Caco-2 (cell line): Measurements from ENCODE around the gene DUOX1. TPM values are rescaled to one million over a fixed set of nuclear protein-coding genes. Genes with fewer than 3 reads are reported as not detected.

ENCODE experiments used
- BruUV-seq: library from RNA; stranded (reverse); fragments of 400-500 nt; replicated peaks from 2 replicates; lab custom pipeline; 2021; lab: Mats Ljungman, UMichigan
- CTCF ChIA-PET: fragments of 300-600 bp; sonication (Branson Sonifier 250); formaldehyde crosslinking; loops from one replicate; lab custom pipeline; 2022; ENCODE audit warnings: antibody characterized with exemption; lab: Charles Lee
- POLR2A ChIA-PET: fragments of 300-600 bp; sonication (Branson Sonifier 250); formaldehyde crosslinking; loops from one replicate; lab custom pipeline; 2022; ENCODE audit warnings: antibody characterized with exemption; lab: Charles Lee
- DNase-seq, 2 experiments: peaks; one replicate each; pipeline versions ENCODE4 v3.0.0 to v3.0.0-alpha.2; 2020 to 2022
- H3K27me3 ChIP-seq: replicated peaks from 2 replicates; pipeline ENCODE4 v1.6.0; 2011; ENCODE audit warnings: low read length; ENCODE audit not compliant: control insufficient read depth, insufficient read depth
- H3K36me3 ChIP-seq: 2 replicates; pipeline ENCODE4 v1.5.1; 2011; ENCODE audit warnings: low read length; ENCODE audit not compliant: control insufficient read depth, insufficient read depth
- H3K4me1 ChIP-seq: fragments of 250-450 bp; sonication (Bioruptor Pico); 2 replicates; pipeline ENCODE4 v1.5.1; 2020; ENCODE audit warnings: mild to moderate bottlenecking
- H3K4me3 ChIP-seq: 2 replicates; pipeline ENCODE4 v1.5.1; 2011; ENCODE audit warnings: low read depth, mild to moderate bottlenecking, control low read depth, low read length
- H3K9me3 ChIP-seq: fragments of 250-450 bp; sonication (Bioruptor Pico); 2 replicates; pipeline ENCODE4 v1.5.1; 2020; ENCODE audit warnings: mild to moderate bottlenecking, moderate library complexity
- H3K27ac Mint-ChIP-seq: one replicate; pipeline ENCODE4 v1.8.0; 2022; ENCODE audit warnings: mixed read lengths; ENCODE audit not compliant: unreplicated experiment
- H3K27me3 Mint-ChIP-seq: one replicate; pipeline ENCODE4 v1.8.0; 2022; ENCODE audit warnings: mixed read lengths; ENCODE audit not compliant: insufficient read depth, unreplicated experiment
- H3K36me3 Mint-ChIP-seq: one replicate; pipeline ENCODE4 v1.8.0; 2022; ENCODE audit warnings: mild to moderate bottlenecking, mixed read lengths; ENCODE audit not compliant: insufficient read depth, unreplicated experiment
- H3K4me1 Mint-ChIP-seq: one replicate; pipeline ENCODE4 v1.8.0; 2022; ENCODE audit warnings: low read depth, mixed read lengths; ENCODE audit not compliant: unreplicated experiment
- H3K4me3 Mint-ChIP-seq: one replicate; pipeline ENCODE4 v1.8.0; 2022; ENCODE audit warnings: mild to moderate bottlenecking, moderate library complexity, mixed read lengths; ENCODE audit not compliant: unreplicated experiment
- H3K9me3 Mint-ChIP-seq: one replicate; pipeline ENCODE4 v1.8.0; 2022; ENCODE audit warnings: mixed read lengths; ENCODE audit not compliant: unreplicated experiment
- intact Hi-C: fragments of 100-400 bp; cut with micrococcal nuclease; formaldehyde crosslinking; loops from one replicate; pipeline ENCODE4 v1.10.0; 2022; ENCODE audit not compliant: unreplicated experiment
- total RNA-seq: library from RNA; stranded (reverse); gene quantifications from 2 replicates; pipeline ENCODE4 v1.2.3, GENCODE V29; 2022
- TF ChIP-seq, protein P1 (sequence below), 2 experiments: fragments of 200-600 bp in 1 of 2; IDR thresholded peaks; 1 replicate in 1 of 2; 2 replicates in 1 of 2; pipeline versions ENCODE4 v1.5.1 to v1.8.0; 2011 to 2022; ENCODE audit warnings: antibody characterized with exemption in 1 of 2, control low read depth in 1 of 2, inconsistent platforms in 1 of 2, low read depth in 1 of 2, low read length in 1 of 2, mild to moderate bottlenecking in 1 of 2, moderate library complexity in 1 of 2; ENCODE audit not compliant: insufficient read depth in 1 of 2, severe bottlenecking in 1 of 2, unreplicated experiment in 1 of 2

Gene DUOX1
- total RNA-seq, 1 experiment from 2014 or later, result 0.14 TPM

DNA sequence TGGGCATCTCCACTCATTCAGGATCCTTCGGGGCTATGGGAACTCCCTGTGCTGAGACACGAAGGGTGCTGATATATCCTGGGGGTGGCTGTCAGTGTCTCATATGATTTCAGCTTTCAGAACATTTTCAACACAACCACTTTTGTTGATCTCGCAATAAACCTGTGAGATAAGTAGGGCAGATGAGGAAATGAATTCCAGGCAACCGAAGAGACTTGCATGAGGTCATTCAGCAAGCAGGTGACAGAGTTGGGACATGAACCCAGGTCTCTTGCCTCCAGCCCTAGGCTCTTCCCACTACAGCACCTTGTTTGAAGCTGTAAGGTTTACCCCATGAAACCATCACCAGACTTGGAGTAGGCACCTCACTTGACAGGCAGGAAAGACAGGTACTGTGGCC, 16.6 kb downstream of the DUOX1 start:
- H3K36me3 ChIP-seq, result no peaks in the 10 kb centered on the region
- H3K9me3 ChIP-seq, result no peaks in the 10 kb centered on the region
- no peak for DNase-seq
- no peak overlapping the region for H3K4me3 ChIP-seq
- H3K4me1 ChIP-seq, result peaks cover 5% of the 10 kb centered on the region; the same call in 1 of the 2 replicates
- POLR2A ChIA-PET, result interaction anchor here (1.0 kb wide), 1 partner anchor 28 kb away, joined by 4 read pairs; no protein-coding TSS in a partner anchor
- Mint-ChIP-seq H3K4me1 (peaks cover 6% of the 10 kb centered on the region), H3K4me3 (no peak overlapping the region), H3K36me3 (no peaks in the 10 kb centered on the region), H3K27me3 (no peaks in the 10 kb centered on the region), H3K9me3 (no peaks in the 10 kb centered on the region), H3K27ac (no peak overlapping the region)
- H3K27me3 ChIP-seq, result no peaks in the 10 kb centered on the region
- TF ChIP-seq, protein P1, sequence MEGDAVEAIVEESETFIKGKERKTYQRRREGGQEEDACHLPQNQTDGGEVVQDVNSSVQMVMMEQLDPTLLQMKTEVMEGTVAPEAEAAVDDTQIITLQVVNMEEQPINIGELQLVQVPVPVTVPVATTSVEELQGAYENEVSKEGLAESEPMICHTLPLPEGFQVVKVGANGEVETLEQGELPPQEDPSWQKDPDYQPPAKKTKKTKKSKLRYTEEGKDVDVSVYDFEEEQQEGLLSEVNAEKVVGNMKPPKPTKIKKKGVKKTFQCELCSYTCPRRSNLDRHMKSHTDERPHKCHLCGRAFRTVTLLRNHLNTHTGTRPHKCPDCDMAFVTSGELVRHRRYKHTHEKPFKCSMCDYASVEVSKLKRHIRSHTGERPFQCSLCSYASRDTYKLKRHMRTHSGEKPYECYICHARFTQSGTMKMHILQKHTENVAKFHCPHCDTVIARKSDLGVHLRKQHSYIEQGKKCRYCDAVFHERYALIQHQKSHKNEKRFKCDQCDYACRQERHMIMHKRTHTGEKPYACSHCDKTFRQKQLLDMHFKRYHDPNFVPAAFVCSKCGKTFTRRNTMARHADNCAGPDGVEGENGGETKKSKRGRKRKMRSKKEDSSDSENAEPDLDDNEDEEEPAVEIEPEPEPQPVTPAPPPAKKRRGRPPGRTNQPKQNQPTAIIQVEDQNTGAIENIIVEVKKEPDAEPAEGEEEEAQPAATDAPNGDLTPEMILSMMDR (IDR thresholded peaks at IDR 0.05; ENCODE audit: insufficient read depth in 1 of 2, low read depth in 1 of 2, low read length in 1 of 2, severe bottlenecking in 1 of 2, unreplicated experiment in 1 of 2), result no peak
- CTCF ChIA-PET, result interaction anchor here (1.0 kb wide), 1 partner anchor 28 kb away, joined by 3 read pairs; no protein-coding TSS in a partner anchor
- intact Hi-C loops, result no loop called here
- BruUV-seq, result no TSS peak

DNA sequence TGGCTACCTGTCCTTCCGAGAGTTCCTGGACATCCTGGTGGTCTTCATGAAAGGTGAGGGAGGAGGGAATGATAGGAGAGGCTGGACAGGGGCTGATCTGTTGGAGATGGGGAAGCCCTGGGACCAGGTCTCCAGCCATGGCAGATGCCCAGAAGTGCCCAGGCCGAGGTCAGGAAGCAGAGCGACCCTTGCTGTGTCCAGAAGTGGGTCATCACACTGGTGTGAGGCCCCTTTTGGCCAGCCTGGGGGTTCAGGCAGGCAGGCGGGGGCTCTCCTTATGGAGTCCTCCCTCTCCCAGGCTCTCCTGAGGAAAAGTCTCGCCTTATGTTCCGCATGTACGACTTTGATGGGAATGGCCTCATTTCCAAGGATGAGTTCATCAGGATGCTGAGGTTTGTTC, 17.8 kb downstream of the DUOX1 start:
- DNase-seq, result no peak
- POLR2A ChIA-PET, result interaction anchor here (1.0 kb wide), 1 partner anchor 29 kb away, joined by 4 read pairs; no protein-coding TSS in a partner anchor
- TF ChIP-seq, protein P1 (IDR thresholded peaks at IDR 0.05; ENCODE audit: insufficient read depth in 1 of 2, low read depth in 1 of 2, low read length in 1 of 2, severe bottlenecking in 1 of 2, unreplicated experiment in 1 of 2), result no peak
- Histone ChIP-seq H3K27me3 (no peaks in the 10 kb centered on the region), H3K9me3 (no peaks in the 10 kb centered on the region), H3K36me3 (no peaks in the 10 kb centered on the region), H3K4me3 (no peak overlapping the region), H3K4me1 (peaks cover 5% of the 10 kb centered on the region; the same call in 1 of the 2 replicates)
- Mint-ChIP-seq H3K4me3 (no peak overlapping the region), H3K27ac (peak overlapping the region; percentile 32), H3K36me3 (no peaks in the 10 kb centered on the region), H3K27me3 (no peaks in the 10 kb centered on the region), H3K9me3 (no peaks in the 10 kb centered on the region), H3K4me1 (peaks cover 6% of the 10 kb centered on the region)
- intact Hi-C loops, result no loop called here
- no TSS peak for BruUV-seq
- CTCF ChIA-PET, result interaction anchor here (1.0 kb wide), 1 partner anchor 30 kb away, joined by 3 read pairs; no protein-coding TSS in a partner anchor

DNA sequence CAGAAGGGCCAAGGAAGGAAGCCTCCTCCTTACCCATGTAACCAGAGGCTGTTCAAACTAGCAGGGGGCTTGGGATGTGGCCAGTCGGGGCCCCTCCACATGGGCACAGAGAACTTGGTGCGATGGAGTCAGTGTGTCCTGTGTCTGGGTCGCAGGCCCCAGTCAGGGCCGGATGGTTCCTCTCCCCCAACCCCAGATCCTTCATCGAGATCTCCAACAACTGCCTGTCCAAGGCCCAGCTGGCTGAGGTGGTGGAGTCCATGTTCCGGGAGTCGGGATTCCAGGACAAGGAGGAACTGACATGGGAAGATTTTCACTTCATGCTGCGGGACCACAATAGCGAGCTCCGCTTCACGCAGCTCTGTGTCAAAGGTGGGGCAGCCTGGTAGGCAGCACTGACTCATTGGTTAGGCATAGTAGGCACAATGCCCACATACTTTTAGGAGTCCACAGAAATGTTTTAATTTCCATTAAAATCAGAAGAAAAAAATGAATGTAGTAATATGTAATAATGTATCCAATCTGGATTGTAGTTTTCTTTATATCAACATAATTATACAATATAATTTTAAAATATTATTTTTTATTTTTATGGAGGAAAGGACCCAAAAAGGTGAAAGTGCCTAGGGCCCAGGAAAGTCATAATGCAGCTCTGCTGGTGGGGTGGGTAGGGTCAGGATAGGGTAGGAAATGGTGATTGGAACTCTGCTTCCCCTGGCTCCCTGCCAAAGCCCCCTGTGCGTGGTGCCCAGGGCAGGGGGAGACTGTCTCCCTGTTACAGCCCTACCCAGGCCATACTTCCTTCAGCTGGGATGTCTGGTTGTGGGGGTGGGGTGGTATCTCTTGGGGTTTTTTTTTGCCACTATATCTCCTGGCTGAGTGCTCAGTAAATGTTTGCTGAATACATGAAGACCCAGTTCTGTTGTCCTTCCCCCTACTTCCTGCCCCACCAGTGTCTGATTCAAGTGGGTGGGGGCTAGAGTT, 18.6 kb downstream of the DUOX1 start:
- DNase-seq, result no peak
- Histone ChIP-seq H3K36me3 (no peaks in the 10 kb centered on the region), H3K4me3 (no peak overlapping the region), H3K27me3 (no peaks in the 10 kb centered on the region), H3K4me1 (peaks cover 5% of the 10 kb centered on the region; the same call in 1 of the 2 replicates), H3K9me3 (no peaks in the 10 kb centered on the region)
- peak overlapping the region; percentile 49 for H3K27ac Mint-ChIP-seq
- no peaks in the 10 kb centered on the region for H3K9me3 Mint-ChIP-seq
- H3K27me3 Mint-ChIP-seq, result no peaks in the 10 kb centered on the region
- no peaks in the 10 kb centered on the region for H3K36me3 Mint-ChIP-seq
- no peak overlapping the region for H3K4me3 Mint-ChIP-seq
- TF ChIP-seq, protein P1 (IDR thresholded peaks at IDR 0.05; ENCODE audit: insufficient read depth in 1 of 2, low read depth in 1 of 2, low read length in 1 of 2, severe bottlenecking in 1 of 2, unreplicated experiment in 1 of 2), result no peak
- peaks cover 6% of the 10 kb centered on the region for H3K4me1 Mint-ChIP-seq
- intact Hi-C loops, result no loop called here
- BruUV-seq, result no TSS peak
- ChIA-PET CTCF (interaction anchor here (1.0 kb wide), 1 partner anchor 13 kb away, joined by 4 read pairs; no protein-coding TSS in a partner anchor), POLR2A (no interaction called here)
